Activated gamma-delta T cell treated with Interleukin-2 at 50 U/mL for 16 hours (primary cell): ENCODE data around the gene TTC16.
"Not testable (repeated sequence)": the region's sequence is repeated elsewhere in the genome, so short reads cannot be mapped to it uniquely, and the experiment has no call there.

ENCODE experiments used
- DNase-seq: peaks from one replicate; pipeline ENCODE4 v3.0.0-alpha.2; 2020

The TTC16 gene

GRCh38 chr9:127746959-127747569 is 31.2 kb downstream of the TTC16 start:
- DNase-seq, result peak; percentile 61

DNA sequence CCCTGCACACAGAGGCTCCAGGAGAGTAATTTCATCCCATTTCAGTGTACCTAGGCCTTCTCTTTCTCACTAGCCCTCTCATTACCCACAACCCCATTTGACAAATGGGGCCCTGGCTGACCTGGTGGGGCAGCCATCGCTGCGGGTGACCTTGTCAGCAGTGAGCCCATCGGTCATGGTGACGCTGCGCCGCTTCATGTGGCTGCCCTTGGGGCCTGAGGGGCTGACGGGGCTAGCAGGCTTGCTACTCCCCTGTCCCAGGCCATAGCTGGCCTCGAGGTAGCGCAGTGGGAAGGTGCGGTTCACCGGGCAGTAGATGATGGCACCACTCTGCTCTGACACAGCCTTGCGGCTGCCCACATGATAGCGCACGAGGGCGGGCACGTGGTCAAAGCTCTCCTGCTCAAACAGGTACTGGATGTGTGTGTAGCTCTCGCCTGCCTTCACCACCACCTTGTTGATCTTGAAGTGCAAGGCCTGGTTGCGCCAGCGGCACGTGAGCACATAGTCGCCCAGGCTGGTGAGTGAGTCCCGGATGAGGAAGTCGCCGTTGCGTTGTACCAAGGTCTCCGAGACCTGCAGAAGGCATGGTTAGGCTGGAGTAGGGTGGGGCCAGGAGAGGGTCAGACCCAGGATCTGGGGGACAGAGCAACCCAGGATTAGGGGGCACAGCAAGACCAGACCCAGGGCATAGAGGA is 33.4 kb downstream of the TTC16 start:
- no peak for DNase-seq

DNA sequence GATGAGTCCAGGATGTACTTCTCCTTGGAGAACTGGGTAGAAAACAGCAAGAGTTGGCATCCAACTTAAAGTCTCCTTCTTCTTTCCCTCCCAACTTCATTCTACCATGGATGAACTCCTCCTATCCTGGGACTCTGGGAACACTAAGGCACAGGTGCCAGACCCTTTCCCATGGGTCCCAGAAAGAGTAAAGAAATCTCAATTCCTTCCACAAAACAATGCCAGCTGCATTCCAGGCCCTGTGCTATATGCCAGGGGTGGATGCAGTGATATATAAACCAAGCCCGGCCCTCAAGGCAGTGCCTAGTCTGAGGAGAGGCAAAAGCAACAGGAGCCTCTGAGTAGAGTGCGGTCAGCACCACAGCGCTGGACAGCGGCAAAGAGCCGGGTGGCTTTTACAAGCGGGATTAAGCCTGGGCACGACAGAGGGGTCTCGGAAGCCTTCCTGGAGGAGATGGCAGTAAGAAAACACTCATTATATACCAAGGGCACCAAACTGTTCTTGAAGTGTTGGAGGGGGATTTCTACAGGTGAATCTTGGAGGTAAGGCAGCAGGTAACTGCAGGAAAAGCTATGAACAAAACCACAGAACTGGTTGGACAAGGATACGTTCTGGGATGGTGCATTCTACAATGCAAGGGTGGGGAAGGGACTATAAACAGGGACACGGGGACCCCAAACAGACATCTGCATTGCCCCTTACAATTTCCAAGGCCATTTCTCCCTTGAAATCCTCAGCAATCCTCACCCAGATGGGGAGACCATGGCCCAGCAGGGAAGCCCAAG is 35.6 kb downstream of the TTC16 start:
- DNase-seq, result no peak

DNA sequence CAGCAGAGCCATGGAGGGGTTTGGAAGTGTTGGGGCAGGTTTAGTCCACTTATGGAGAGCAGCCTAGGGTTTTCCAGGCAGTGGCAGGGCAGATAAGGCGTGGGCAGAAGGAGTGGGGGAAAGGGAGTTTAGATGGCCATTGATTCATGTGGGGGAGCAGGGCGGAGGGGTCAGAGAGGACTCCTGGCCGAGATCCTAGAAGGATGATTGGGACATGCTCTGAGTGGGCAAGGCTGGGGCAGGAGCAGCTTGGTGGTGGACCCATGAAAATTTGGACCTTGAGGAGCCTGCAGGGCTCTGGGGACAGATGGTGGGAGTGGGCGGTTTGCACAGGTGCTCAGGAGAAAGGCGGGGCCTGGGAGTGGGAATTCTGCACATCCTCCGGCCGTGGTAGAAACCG is 37.3 kb downstream of the TTC16 start:
- no peak for DNase-seq

DNA sequence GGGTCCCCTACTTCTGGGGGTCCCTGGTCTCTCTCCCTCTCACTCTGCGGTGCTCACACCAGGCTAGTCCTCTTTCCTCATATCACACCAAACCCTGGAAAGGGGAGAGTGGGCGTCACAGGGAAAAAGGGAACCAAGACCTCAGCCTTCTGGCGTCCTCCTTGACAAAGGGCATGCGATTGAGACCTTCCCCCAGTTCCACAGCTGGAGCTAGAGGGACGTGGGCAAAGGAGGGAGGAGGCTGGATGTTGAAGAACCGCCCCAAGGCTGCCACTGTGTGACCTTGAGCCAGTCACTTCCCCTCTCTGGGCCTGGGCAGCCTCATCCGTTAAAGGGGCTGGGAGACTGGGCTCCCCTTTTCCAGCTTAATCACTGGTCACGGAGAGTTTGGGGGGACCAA is 37.7 kb downstream of the TTC16 start:
- no peak for DNase-seq

GRCh38 chr9:127754099-127755060 is 38.5 kb downstream of the TTC16 start:
- DNase-seq, result no peak

GRCh38 chr9:127755061-127756060 is 39.5 kb downstream of the TTC16 start:
- no peak for DNase-seq

DNA sequence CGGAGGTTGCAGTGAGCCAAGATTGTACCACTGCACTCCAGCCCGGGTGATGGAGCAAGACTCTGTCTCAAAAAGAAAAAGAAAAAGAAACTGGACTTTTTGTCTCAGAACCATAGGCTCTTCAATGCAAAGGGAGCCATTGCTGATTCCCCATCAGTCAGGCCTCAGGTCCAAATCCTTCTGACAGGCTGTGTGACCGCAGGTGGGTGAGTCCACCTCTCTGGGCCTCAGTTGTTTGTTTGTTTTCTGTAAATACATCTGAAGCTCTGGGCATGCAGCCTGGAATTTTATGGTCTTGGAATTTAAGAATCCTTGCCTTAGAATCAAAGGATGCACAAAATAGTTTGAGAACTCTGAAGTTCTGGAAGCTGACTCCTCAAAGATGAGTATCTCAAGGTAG is 40.4 kb downstream of the TTC16 start:
- no peak for DNase-seq

GRCh38 chr9:127756776-127757175 is 40.9 kb downstream of the TTC16 start:
- DNase-seq, result not testable (repeated sequence)

DNA sequence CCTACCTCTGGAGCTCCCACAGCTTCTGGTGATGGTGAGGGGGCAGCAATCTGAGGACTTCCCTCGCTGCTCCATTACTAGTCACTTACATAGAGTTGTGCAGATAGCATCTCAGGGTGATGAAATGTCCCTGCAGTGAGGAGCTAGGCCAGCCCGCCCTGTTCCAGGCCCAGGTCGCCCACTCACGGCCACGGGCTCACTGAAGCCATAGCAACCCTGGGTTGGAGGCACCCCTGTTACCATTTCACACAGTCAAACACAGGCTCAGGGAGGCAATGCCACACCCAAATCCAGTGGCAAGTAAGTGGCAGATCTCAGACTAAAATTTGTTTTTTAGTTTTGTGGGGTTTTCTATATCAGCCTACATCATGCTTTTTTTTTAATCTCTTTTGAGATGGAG is 43.0 kb downstream of the TTC16 start:
- DNase-seq, result no peak

DNA sequence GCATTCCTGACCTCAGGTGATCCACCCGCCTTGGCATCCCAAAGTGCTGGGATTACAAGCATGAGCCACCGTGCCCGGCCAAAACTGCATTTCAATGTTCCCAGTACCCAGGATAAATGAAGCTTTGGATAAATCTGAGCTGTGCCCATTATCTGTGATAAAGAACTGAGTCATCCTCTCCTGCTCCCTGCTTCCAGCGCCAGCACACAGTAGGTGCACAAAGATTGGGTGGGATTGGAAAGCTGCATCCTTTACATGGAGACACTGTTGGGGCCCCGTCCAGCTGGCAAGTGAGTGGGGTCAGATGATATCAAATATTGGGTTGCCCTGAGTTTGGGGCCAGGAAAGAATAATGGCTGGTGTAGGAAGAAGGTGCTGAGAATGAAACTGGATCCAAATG is 45.2 kb downstream of the TTC16 start:
- no peak for DNase-seq

- DNase-seq, result no peak
These were observed 45.6 kb downstream of the TTC16 start for GRCh38 chr9:127761491-127761956.

DNA sequence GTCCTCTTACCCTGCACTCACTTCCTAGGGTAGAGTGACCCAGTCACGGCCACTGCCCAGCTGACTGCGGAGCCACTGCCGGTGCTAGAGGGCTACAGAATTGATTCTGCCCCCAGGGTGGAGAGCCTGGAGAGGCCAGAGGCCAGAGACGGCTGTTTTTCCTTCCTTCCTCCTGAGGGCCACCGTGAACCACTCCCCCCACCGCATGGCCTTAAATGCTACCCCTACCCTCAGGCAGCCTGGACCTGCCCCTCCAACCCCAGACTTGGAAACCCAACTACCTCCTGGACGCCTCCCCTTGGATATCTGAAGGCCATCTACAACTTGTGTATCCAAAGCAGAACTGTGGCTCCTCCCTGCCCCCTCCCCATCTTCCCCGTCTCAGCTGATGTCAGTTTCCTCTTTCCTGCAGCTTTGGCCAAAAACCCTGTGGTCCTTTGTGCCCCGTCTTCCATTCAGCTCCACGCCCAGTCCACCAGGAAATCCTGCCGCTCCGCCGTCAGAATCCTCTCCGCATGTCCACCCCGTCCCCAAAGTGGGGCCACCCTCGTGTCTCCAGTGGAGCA is 46.3 kb downstream of the TTC16 start:
- no peak for DNase-seq

DNA sequence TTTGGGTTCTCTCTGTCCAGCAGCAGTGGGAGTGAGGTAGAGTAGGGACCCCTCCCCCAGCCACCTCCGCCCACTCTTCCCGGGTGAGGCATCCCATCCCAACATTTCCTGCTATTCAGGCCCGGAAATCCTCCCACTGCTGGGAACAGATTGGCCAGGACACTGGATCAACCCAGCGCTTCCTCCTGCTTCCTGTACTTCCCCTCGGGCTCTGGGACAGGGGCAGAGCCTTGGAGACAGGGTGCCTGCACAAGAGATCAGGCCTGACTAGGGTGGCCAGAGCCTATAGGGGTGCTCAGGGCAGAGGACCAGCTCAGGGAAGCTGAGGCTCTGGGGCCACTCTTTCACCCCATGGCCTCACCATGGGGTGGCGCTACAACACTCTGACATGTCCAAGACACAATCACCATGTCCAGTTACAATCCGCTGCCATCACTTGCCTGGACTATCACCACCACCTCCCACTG is 48.1 kb downstream of the TTC16 start:
- no peak for DNase-seq

DNA sequence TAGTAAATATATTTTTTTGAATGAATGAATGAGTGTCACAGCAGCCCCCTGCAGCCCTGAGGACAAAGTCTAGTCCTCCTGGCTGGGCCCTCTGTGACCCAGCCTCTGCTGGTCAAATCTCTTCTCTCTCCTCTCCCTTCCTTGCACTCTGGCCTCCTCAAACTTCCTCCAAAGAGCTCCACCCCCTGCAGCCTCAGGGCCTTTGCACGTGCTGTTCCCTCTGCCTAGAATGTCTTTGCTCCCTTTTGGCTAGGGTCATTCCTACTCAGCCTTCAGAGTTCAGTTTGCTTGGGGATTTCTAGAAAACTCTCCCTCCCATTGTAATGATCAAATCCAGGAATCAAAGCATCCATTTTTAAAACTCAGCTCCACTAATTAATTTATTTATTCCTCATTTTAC is 49.5 kb downstream of the TTC16 start:
- no peak for DNase-seq

GRCh38 chr9:127767410-127767809 is 51.5 kb downstream of the TTC16 start:
- no peak for DNase-seq

DNA sequence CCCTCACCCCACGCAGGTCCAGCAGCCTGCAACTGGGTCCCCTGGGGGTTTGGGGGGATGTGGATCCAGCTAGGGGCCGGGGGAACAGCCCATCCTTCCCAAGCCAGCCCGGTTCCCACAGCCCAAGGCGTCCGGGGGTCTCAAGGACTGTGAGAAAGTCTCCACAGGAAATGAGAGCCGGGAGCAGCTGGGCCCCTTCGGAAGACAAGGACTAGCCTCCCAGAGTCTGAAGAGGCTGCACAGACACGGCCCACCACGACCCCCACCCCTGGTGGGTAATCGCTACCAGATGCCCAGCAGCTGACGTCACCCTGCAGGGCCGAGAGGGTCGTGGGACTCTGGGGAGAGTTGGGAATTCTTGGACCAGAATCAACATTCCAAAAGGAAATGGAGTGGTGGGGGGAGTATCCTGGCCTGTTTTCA is 52.0 kb downstream of the TTC16 start:
- DNase-seq, result no peak

DNA sequence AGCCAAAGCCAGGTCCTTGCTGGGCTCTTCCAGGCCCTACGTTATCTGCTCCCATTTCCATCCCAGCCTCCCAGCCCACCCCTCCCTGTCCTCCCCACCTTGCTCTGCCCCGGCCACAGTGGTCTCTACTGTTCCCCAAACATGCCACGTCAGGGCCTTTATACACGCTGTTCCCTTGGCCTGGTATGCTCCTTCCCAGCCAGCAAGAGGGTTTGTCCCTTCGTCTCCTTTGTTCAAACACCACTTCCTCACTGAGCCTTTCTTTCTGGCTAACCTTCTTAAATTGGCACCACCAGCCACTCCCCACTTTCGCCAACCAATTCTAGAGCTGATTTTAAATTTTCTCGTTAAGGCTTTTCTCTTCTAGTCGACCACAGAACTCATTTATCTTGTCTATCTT is 52.8 kb downstream of the TTC16 start:
- no peak for DNase-seq

DNA sequence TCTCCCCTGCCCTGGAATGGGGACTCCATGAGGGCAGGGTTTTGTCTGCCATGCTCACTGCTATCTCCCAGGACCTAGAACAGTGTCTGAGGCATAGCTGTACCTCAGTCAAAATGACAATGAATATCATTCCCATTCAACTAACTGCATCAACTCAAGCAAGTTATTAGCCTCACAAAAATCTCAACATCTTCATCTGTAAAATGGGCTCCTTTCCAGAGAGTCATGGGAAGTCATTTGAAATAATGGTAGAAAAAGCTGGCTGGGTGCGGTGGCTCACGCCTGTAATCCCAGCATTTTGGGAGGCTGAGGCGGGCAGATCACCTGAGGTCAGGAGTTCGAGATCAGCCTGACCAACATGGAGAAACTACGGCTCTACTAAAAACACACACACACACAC is 53.2 kb downstream of the TTC16 start:
- no peak for DNase-seq

- DNase-seq, result no peak
These were observed 54.2 kb downstream of the TTC16 start for GRCh38 chr9:127769929-127770582.

- no peak for DNase-seq
These were observed 54.7 kb downstream of the TTC16 start for GRCh38 chr9:127770583-127770904.
